GM18499 (cell line): ENCODE measurements around the gene PPP3CA.
A peak's percentile ranks its signal among the peaks of the same experiment; 100 is the strongest.
"Not testable (repeated sequence)": the region's sequence is repeated elsewhere in the genome, so short reads cannot be mapped to it uniquely, and the experiment has no call there.

Experiments
- ATAC-seq: cut with Tn5 transposase; IDR thresholded peaks from one replicate; pipeline ENCODE4 v1.9.1; 2021; ENCODE audit warnings: moderate number of reproducible peaks; ENCODE audit not compliant: insufficient read depth, unreplicated experiment

The PPP3CA gene

DNA sequence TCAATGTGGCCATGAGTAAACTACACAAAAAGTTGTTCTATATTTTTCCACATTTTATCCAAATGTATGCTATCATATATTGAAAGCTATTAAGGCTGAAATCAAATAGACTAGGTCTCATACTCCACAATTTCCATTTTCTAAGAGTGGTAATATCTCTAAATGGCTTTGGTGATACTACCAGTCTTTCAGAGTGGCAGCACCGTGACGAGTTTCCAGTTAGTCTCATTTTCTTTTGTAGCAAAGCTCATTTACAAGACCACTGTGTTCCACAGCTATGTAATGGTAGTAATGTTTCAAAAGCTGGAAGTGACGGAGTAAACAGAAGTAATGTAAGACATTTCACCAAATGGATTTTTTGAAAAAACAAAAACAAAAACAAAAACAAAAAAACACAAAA, 228.2 kb downstream of the PPP3CA start:
- ATAC-seq = no peak

DNA sequence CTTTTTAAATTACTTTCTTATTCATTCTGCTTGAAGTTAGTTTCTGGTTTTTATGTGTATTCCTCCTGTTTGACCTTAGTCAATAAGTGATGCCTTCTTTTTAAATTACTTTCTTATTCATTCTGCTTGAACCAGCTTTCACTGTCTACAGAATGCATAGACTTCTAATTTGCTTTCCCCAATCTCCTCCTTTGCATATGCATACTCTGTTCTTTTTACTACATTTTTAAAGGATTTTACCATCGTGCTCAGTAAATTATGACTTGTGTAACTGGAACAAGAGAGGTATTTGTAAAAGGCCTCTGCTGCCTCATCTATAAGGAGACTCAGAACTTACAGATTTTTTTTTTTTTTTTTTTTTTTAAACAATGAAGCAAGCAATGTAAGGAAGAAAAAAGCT, 228.7 kb downstream of the PPP3CA start:
- no peak for ATAC-seq

DNA sequence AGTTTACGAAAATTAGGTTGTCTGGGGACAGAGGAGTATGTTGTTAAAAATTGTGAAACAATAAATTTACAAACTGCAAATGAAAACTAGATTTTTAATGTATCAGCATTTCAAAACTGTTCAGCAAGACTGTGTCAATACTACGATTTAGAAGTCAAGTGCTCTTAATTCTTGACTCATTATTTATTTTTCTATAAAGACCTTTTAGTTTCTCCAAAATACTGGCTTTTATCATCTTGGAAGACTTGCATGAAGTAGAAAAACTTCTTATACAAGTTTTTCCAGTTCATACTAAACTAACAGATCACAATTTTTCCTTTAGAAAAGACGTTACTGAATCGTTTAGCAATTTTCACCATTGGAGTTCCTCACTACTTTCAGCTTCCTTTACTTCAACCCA, 231.4 kb downstream of the PPP3CA start:
- no peak for ATAC-seq

GRCh38 chr4:101114936-101115372, 232.4 kb downstream of the PPP3CA start:
- no peak for ATAC-seq

GRCh38 chr4:101104312-101105052, 242.8 kb downstream of the PPP3CA start:
- ATAC-seq = peak; percentile 11

DNA sequence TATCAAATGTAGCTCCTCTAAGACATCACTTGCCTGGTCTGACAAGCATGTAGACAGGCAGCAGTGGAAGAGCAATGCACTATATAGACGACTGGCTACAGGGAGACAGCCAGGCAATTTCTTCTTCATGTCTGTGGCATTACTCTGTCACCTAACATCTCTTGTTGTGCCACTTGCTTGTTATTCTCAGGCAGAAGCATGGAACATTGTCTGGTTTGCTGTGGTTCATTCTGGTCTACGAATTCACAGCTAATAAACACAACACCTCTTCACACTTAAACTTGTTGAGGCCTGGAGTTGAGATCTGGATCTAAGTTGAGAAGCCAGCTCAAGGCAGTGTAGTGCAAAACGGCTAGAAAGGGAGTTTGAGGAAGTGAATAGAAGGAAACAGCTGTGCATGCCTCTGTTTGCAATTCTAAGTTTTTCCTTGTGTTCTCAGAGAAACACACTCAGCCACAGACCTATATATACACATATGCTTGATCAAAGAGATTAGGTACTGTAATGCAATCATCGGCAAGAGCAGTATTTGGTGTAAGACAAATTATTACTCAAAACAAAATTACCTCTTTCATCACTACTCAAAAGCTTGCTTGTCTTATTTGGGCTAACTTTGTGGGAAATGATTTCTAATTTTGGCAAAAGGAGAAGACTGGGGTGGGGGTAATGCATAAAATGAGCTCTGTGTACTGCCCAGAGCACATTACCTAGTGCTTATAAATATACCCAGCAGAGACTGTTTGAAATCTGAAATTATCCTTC, 243.8 kb downstream of the PPP3CA start:
- ATAC-seq = peak; percentile 89

DNA sequence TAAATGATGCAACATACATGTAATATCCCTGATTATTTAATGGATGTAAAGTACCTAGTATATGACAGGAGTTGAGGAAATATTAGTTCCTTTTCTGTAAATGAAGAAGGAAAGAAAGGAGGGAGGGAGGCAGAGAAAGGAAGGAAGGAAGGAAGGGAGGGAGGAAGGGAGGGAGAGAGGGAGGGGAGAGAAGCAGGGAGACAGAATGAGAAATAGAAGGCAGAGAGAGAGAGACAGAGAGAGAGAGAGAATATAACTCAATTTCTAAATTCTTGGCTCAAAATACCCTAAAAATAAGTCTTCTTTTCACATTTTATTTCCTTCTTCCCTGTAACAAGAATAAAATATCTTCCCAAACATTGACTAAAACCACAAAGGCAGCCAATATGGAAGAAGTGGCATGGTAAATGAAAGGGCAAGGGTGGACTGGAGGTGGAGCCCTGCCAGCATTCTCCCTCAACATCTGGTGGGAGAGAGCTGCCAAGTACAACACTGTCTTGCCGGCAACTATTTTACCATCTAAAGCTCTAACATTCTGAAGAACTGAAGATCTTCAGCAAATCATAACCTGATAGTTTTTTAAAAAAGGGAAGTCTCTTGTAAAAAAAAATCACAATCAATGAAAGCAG, 245.1 kb downstream of the PPP3CA start:
- ATAC-seq = no peak

- no peak for ATAC-seq
These were observed 246.3 kb downstream of the PPP3CA start for GRCh38 chr4:101101072-101101471.

- ATAC-seq = no peak
These were observed 248.5 kb downstream of the PPP3CA start for GRCh38 chr4:101098666-101099400.

DNA sequence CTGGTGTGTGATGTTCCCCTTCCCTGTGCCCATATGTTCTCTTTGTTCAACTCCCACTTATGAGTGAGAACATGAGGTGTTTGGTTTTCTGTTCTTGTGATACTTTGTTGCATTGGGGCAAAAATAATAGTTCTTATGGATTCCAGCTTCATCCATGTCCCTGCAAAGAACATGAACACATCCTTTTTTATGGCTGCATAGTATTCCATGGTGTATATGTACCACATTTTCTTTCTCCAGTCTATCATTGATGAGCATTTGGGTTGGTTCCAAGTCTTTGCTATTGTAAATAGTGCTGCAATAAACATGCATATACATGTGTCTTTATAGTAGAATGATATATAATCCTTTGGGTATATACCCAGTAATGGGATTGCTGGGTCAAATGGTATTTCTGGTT, 254.7 kb downstream of the PPP3CA start:
- not testable (repeated sequence) for ATAC-seq

- no peak for ATAC-seq
These were observed 258.2 kb downstream of the PPP3CA start for GRCh38 chr4:101089168-101089567.

- ATAC-seq = no peak
These were observed 260.3 kb downstream of the PPP3CA start for GRCh38 chr4:101086801-101087586.

DNA sequence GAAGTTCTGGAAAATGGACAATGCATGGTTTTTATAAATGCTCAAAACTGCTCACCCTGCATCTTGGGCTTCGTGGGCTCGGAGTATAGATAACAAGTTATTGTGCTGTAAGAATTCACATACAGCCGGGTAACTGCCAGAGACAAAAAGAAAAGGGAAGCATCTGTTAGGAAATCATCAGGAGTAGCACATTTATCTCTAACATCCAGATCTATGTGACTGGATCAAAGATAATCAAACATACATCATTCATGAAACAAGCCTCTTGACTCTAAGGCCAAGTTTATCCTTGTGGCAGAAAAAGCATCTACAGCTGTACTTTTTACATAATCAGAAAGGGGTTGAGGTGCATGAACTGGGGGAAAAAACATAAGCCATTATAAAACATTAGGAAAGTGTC, 264.2 kb downstream of the PPP3CA start:
- no peak for ATAC-seq

DNA sequence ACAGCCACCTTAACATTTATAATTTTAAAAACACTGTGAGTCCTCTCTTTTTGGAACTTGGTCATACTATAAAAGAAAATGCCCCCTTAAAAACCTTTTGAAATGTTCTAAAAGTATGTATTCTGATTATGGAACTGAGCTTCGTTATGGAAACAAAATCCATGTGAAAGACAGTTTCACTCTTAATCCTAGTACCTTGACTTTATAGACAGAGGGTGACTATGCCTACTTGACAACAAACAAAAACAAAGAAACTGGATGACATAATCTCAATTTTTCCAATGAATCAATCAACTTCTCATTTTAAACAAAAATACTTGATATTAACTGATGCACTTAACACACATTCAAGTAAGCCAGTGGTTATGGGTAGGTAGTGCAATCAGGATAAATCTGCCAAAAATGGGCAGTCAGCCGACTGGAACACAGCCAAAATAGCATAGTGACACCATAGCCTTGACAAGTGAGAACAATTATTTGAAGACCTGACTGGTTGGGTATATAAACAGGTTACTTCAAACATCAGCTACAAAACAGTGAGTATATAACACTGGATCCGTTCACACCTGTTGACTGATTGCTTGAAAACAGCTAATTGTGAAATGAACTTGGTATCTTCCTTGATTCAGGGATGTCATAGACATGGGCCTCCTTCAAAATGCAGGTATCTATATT, 265.5 kb downstream of the PPP3CA start:
- ATAC-seq = no peak

DNA sequence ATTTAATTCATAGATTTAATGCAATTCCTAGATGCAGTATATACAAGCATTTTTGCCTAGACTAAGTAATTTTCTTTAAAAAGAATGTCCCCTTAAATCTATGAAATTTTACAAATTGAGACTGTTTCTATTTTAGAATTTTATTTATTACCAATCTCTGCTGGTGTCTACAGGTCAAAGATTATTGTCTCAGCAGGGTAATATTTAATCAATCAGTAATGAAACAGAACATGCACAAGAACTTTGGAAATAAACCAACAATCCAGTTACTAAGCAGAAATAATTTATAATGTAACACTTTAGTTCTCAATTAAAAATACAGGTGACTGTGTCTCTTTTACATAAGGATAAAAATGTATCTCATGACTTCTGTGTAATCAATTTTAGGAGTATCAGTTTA, 266.2 kb downstream of the PPP3CA start:
- no peak for ATAC-seq

DNA sequence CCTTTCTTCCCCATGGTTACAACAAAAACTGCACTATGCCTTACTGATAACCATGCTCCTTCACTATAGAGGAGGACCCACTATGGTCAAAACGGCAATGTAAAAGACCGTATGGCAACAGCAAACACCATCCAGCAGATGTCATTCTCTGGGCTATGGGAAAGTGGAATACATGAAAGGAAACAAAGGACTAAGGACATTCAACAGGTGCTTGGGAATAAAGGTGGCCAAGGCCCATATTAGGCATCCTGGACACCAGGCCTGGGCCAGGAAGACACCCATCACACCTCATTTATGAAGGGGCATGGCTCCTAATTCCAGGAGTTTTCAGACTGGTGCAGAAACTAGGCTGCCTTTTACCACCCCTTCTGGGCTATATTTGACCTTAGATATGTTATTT, 268.4 kb downstream of the PPP3CA start:
- no peak for ATAC-seq

DNA sequence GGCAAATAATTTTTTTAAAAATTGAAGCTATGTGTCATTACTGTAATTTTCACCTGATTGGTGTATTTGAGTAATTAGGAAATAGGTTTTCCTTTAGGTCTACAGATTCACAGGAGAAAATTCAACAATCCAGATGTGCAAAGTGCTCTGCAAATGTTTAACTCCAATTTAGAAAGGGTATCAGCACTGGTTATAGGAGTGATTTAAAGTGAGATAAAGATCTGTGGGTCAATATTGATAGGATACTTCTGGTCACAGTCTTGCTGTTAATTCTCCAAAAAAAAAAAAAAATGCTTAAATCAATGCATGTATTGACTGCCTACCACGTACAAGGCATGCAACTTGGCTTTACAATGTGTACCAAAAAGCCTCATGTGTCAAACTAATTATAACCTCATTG, 271.3 kb downstream of the PPP3CA start:
- no peak for ATAC-seq

GRCh38 chr4:101075536-101075935, 271.8 kb downstream of the PPP3CA start:
- ATAC-seq = no peak

DNA sequence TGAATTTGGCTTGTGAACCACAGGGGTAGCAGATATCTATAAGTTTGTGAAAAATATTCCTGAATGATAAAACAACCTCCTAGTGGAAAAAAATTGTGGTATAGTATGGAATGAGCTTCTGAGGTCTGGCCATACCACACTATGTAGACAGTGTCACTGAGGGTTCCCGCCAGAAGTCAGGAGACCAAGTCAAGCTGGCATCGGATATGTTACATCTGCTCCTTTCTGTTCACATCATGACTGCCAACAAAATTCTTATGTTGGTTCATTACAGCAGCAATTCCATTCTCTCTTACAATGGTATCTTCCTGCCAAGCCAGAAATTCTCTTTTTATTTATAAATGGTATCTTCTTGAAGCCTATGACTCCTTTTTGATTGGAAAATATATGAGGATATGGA, 273.0 kb downstream of the PPP3CA start:
- ATAC-seq = no peak
